Measurements from ENCODE around the gene YY1.
"Not testable (repeated sequence)": the region's sequence is repeated elsewhere in the genome, so short reads cannot be mapped to it uniquely, and the experiment has no call there.

YY1 gene

DNA sequence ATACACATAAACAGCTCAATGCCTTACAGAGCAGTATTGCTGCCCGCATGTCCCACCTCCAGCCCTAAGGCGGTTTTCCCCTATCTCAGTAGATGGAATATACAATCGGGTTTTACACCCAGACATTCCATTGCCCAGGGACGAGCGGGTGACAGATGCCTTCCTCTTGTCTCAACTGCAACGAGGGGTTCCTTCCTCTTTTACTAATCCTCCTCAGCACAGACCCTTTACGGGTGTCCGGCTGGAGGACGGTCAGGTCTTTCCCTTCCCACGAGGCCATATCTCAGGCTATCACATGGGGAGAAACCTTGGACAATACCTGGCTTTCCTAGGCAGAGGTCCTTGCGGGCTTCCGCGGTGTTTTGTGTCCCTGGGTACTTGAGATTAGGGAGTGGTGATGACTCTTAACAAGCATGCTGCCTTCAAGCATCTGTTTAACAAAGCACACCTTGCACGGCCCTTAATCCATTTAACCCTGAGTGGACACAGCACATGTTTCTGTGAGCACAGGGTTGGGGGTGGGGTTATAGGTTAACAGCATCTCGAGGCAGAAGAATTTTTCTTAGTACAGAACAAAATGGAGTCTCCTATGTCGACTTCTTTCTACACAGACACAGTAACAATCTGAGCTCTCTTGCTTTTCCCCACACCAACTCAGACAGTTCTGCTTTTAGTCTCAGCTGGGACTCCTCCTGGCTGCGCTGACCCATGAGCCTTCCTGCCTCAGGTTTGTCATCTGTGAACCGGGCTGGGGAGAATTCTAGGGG lies 73.3 kb downstream of the YY1 start:
- H3K4me3 ChIP-seq (ENCODE audit: low read depth in 1 of 5, low read length in 5 of 5); H3K36me3 ChIP-seq (ENCODE audit: control insufficient read depth in 5 of 5, insufficient read depth in 5 of 5, low read length in 5 of 5); H3K27me3 ChIP-seq (ENCODE audit: control insufficient read depth in 5 of 5, insufficient read depth in 4 of 5, low read length in 5 of 5); H3K27ac ChIP-seq (ENCODE audit: low read depth, low read length); H3K9ac ChIP-seq (ENCODE audit: low read length in 5 of 5); H3K9me3 ChIP-seq (ENCODE audit: control insufficient read depth in 5 of 5, low read length in 5 of 5): not testable (repeated sequence)
- H3K4me1 ChIP-seq (ENCODE audit: control insufficient read depth in 5 of 5, insufficient read depth in 5 of 5, low read length in 5 of 5), result peaks cover 3 to 32% (median 12%) of the 10 kb centered on the region in 5 donors

DNA sequence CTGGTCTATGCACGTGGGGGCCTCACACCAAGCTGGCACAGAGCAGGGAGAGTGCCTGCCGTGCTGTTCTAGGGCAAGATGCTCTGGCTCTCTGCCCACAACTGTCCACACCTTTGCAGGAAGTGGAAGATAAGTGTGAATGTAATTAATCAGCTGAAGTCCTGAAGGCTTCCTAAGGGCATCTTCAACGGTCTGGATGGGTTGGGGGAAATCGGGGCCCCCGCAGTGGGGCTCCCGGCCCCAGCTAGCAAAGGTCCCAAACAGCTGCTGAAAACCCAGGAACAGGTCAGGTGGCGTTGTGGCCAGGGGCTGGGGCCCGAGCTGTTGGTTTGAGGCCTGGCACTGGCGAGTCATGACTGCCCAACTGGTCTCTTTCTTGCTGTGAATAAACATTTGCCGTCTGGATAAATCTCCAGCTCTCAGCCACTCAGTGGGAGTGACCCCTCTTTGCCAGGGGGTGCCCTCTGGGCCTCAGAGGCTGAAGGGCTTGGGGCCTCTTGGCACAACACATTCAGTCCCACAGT lies 74.0 kb downstream of the YY1 start:
- H3K36me3 ChIP-seq (ENCODE audit: control insufficient read depth in 5 of 5, insufficient read depth in 5 of 5, low read length in 5 of 5), result no peaks in the 10 kb centered on the region
- no peak overlapping the region for H3K27ac ChIP-seq (ENCODE audit: low read depth, low read length)
- no peak overlapping the region for H3K9ac ChIP-seq (ENCODE audit: low read length in 5 of 5)
- H3K4me3 ChIP-seq (ENCODE audit: low read depth in 1 of 5, low read length in 5 of 5), result no peak overlapping the region
- peaks cover 0 to 5% (median 3%) of the 10 kb centered on the region in 5 donors for H3K27me3 ChIP-seq (ENCODE audit: control insufficient read depth in 5 of 5, insufficient read depth in 4 of 5, low read length in 5 of 5)
- peaks cover 0 to 31% (median 11%) of the 10 kb centered on the region in 5 donors for H3K4me1 ChIP-seq (ENCODE audit: control insufficient read depth in 5 of 5, insufficient read depth in 5 of 5, low read length in 5 of 5)
- peaks cover 0 to 2% (median 0%) of the 10 kb centered on the region in 5 donors for H3K9me3 ChIP-seq (ENCODE audit: control insufficient read depth in 5 of 5, low read length in 5 of 5)

GRCh38 chr14:100313464-100314230 lies 74.7 kb downstream of the YY1 start:
- no peak overlapping the region for H3K27ac ChIP-seq (ENCODE audit: low read depth, low read length)

GRCh38 chr14:100314724-100315123 lies 75.8 kb downstream of the YY1 start:
- no peak overlapping the region for H3K4me3 ChIP-seq (ENCODE audit: low read depth in 1 of 5, low read length in 5 of 5)
- no peak overlapping the region for H3K27ac ChIP-seq (ENCODE audit: low read depth, low read length)
- peaks cover 0 to 2% (median 0%) of the 10 kb centered on the region in 5 donors for H3K9me3 ChIP-seq (ENCODE audit: control insufficient read depth in 5 of 5, low read length in 5 of 5)
- peaks cover 0 to 20% (median 12%) of the 10 kb centered on the region in 5 donors for H3K4me1 ChIP-seq (ENCODE audit: control insufficient read depth in 5 of 5, insufficient read depth in 5 of 5, low read length in 5 of 5)
- peaks cover 0 to 5% (median 3%) of the 10 kb centered on the region in 5 donors for H3K27me3 ChIP-seq (ENCODE audit: control insufficient read depth in 5 of 5, insufficient read depth in 4 of 5, low read length in 5 of 5)
- no peaks in the 10 kb centered on the region for H3K36me3 ChIP-seq (ENCODE audit: control insufficient read depth in 5 of 5, insufficient read depth in 5 of 5, low read length in 5 of 5)
- H3K9ac ChIP-seq (ENCODE audit: low read length in 5 of 5), result no peak overlapping the region

More at GRCh38 chr14:100313464-100314230, 74.7 kb downstream of the YY1 start:
- H3K4me3 ChIP-seq (ENCODE audit: low read depth in 1 of 5, low read length in 5 of 5), result no peak overlapping the region
- peaks cover 0 to 5% (median 3%) of the 10 kb centered on the region in 5 donors for H3K27me3 ChIP-seq (ENCODE audit: control insufficient read depth in 5 of 5, insufficient read depth in 4 of 5, low read length in 5 of 5)
- H3K9me3 ChIP-seq (ENCODE audit: control insufficient read depth in 5 of 5, low read length in 5 of 5), result peaks cover 0 to 2% (median 0%) of the 10 kb centered on the region in 5 donors
- H3K36me3 ChIP-seq (ENCODE audit: control insufficient read depth in 5 of 5, insufficient read depth in 5 of 5, low read length in 5 of 5), result no peaks in the 10 kb centered on the region
- H3K4me1 ChIP-seq (ENCODE audit: control insufficient read depth in 5 of 5, insufficient read depth in 5 of 5, low read length in 5 of 5), result peaks cover 3 to 31% (median 17%) of the 10 kb centered on the region in 5 donors
- no peak overlapping the region for H3K9ac ChIP-seq (ENCODE audit: low read length in 5 of 5)

- H3K9ac ChIP-seq (ENCODE audit: low read length in 5 of 5), result peak overlapping the region in 2 of 5 donors; percentile 12 to 71
- H3K9me3 ChIP-seq (ENCODE audit: control insufficient read depth in 5 of 5, low read length in 5 of 5), result peaks cover 0 to 2% (median 0%) of the 10 kb centered on the region in 5 donors
- no peak overlapping the region for H3K27ac ChIP-seq (ENCODE audit: low read depth, low read length)
- peaks cover 0 to 17% (median 12%) of the 10 kb centered on the region in 5 donors for H3K4me1 ChIP-seq (ENCODE audit: control insufficient read depth in 5 of 5, insufficient read depth in 5 of 5, low read length in 5 of 5)
- peak overlapping the region in 2 of 5 donors; percentile 72 to 74 for H3K4me3 ChIP-seq (ENCODE audit: low read depth in 1 of 5, low read length in 5 of 5)
- H3K36me3 ChIP-seq (ENCODE audit: control insufficient read depth in 5 of 5, insufficient read depth in 5 of 5, low read length in 5 of 5), result no peaks in the 10 kb centered on the region
- H3K27me3 ChIP-seq (ENCODE audit: control insufficient read depth in 5 of 5, insufficient read depth in 4 of 5, low read length in 5 of 5), result peaks cover 0 to 5% (median 2%) of the 10 kb centered on the region in 5 donors
These were observed 78.4 kb downstream of the YY1 start for GRCh38 chr14:100317389-100317788.

GRCh38 chr14:100317912-100318808 lies 79.2 kb downstream of the YY1 start:
- H3K9me3 ChIP-seq (ENCODE audit: control insufficient read depth in 5 of 5, low read length in 5 of 5), result peaks cover 0 to 2% (median 0%) of the 10 kb centered on the region in 5 donors
- H3K4me3 ChIP-seq (ENCODE audit: low read depth in 1 of 5, low read length in 5 of 5), result peak overlapping the region; percentile 55 to 74 (median 69)
- H3K9ac ChIP-seq (ENCODE audit: low read length in 5 of 5), result peak overlapping the region in 4 of 5 donors; percentile 28 to 71 (median 46)
- peaks cover 0 to 4% (median 0%) of the 10 kb centered on the region in 5 donors for H3K27me3 ChIP-seq (ENCODE audit: control insufficient read depth in 5 of 5, insufficient read depth in 4 of 5, low read length in 5 of 5)
- peaks cover 0 to 13% (median 10%) of the 10 kb centered on the region in 5 donors for H3K4me1 ChIP-seq (ENCODE audit: control insufficient read depth in 5 of 5, insufficient read depth in 5 of 5, low read length in 5 of 5)
- no peak overlapping the region for H3K27ac ChIP-seq (ENCODE audit: low read depth, low read length)
- H3K36me3 ChIP-seq (ENCODE audit: control insufficient read depth in 5 of 5, insufficient read depth in 5 of 5, low read length in 5 of 5), result no peaks in the 10 kb centered on the region

GRCh38 chr14:100320157-100320856 lies 81.4 kb downstream of the YY1 start:
- no peak overlapping the region for H3K9ac ChIP-seq (ENCODE audit: low read length in 5 of 5)
- peaks cover 0 to under 1% (median 0%) of the 10 kb centered on the region in 5 donors for H3K27me3 ChIP-seq (ENCODE audit: control insufficient read depth in 5 of 5, insufficient read depth in 4 of 5, low read length in 5 of 5)
- no peak overlapping the region for H3K27ac ChIP-seq (ENCODE audit: low read depth, low read length)
- H3K9me3 ChIP-seq (ENCODE audit: control insufficient read depth in 5 of 5, low read length in 5 of 5), result peaks cover 0 to under 1% (median 0%) of the 10 kb centered on the region in 5 donors
- H3K4me3 ChIP-seq (ENCODE audit: low read depth in 1 of 5, low read length in 5 of 5), result no peak overlapping the region
- H3K4me1 ChIP-seq (ENCODE audit: control insufficient read depth in 5 of 5, insufficient read depth in 5 of 5, low read length in 5 of 5), result peaks cover 0 to 13% (median 10%) of the 10 kb centered on the region in 5 donors
- no peaks in the 10 kb centered on the region for H3K36me3 ChIP-seq (ENCODE audit: control insufficient read depth in 5 of 5, insufficient read depth in 5 of 5, low read length in 5 of 5)

- peaks cover 0 to 13% (median 10%) of the 10 kb centered on the region in 5 donors for H3K4me1 ChIP-seq (ENCODE audit: control insufficient read depth in 5 of 5, insufficient read depth in 5 of 5, low read length in 5 of 5)
- H3K9ac ChIP-seq (ENCODE audit: low read length in 5 of 5), result no peak overlapping the region
- no peaks in the 10 kb centered on the region for H3K27me3 ChIP-seq (ENCODE audit: control insufficient read depth in 5 of 5, insufficient read depth in 4 of 5, low read length in 5 of 5)
- H3K36me3 ChIP-seq (ENCODE audit: control insufficient read depth in 5 of 5, insufficient read depth in 5 of 5, low read length in 5 of 5), result no peaks in the 10 kb centered on the region
- no peak overlapping the region for H3K27ac ChIP-seq (ENCODE audit: low read depth, low read length)
- H3K4me3 ChIP-seq (ENCODE audit: low read depth in 1 of 5, low read length in 5 of 5), result no peak overlapping the region
- H3K9me3 ChIP-seq (ENCODE audit: control insufficient read depth in 5 of 5, low read length in 5 of 5), result no peaks in the 10 kb centered on the region
These were observed 82.7 kb downstream of the YY1 start for GRCh38 chr14:100321473-100322137.

All from subcutaneous abdominal adipose tissue (tissue), 5 donors.